K562 (cell line): ENCODE data around the gene TELO2. TPM values are rescaled to one million over a fixed set of nuclear protein-coding genes. Genes with fewer than 3 reads are reported as not detected.

Experiments
- CXXC5 ChIP-seq: fragments of 250-450 bp; sonication (Bioruptor Pico); IDR thresholded peaks from 2 replicates; pipeline ENCODE4 v1.8.0; 2022; ENCODE audit warnings: inconsistent platforms, mild to moderate bottlenecking, moderate library complexity
- E2F3 ChIP-seq: fragments of 250-450 bp; sonication (Bioruptor Pico); IDR thresholded peaks from 2 replicates; pipeline ENCODE4 v1.4.0; 2020; ENCODE audit warnings: mild to moderate bottlenecking
- ERF ChIP-seq: fragments of 450-650 bp; formaldehyde crosslinking; IDR thresholded peaks from 2 replicates; pipeline ENCODE4 v1.4.0; 2020; ENCODE audit warnings: mild to moderate bottlenecking, mixed read lengths
- ESRRA ChIP-seq: fragments of 450-650 bp; IDR thresholded peaks from 2 replicates; pipeline ENCODE4 v1.6.1; 2014; ENCODE audit warnings: low read depth, mild to moderate bottlenecking, moderate library complexity, borderline replicate concordance
- GABPA ChIP-seq: fragments of 200-800 bp; sonication (Bioruptor generic); conservative IDR thresholded peaks from 2 replicates; pipeline ENCODE4 v1.6.1; 2016; ENCODE audit warnings: low read depth, missing genetic modification characterization, missing compliant biosample characterization
- KLF1 ChIP-seq: fragments of 450-650 bp; IDR thresholded peaks from 2 replicates; pipeline ENCODE4 v1.6.1; 2016; ENCODE audit warnings: missing genetic modification characterization, missing compliant biosample characterization
- L3MBTL2 ChIP-seq: fragments of 450-650 bp; IDR thresholded peaks from 2 replicates; pipeline ENCODE4 v1.6.1; 2016; ENCODE audit warnings: mild to moderate bottlenecking, moderate library complexity
- MBD1 ChIP-seq: fragments of 250-450 bp; sonication (Bioruptor Pico); IDR thresholded peaks from 2 replicates; pipeline ENCODE4 v1.8.0; 2022; ENCODE audit warnings: inconsistent platforms
- MEF2A ChIP-seq: IDR thresholded peaks from 2 replicates; pipeline ENCODE4 v1.6.1; 2011; ENCODE audit warnings: low read depth, mild to moderate bottlenecking, low read length, moderate library complexity; ENCODE audit not compliant: control insufficient read depth
- MYC ChIP-seq, 2 experiments: fragments of 250-450 bp in 1 of 2; sonication (Bioruptor Pico) in 1 of 2; IDR thresholded peaks; 2 replicates each; pipeline versions ENCODE4 v1.5.1 to v1.6.1; 2012 to 2021; ENCODE audit warnings: low read depth in 2 of 2, borderline replicate concordance in 1 of 2, improper control_type of control experiment in 1 of 2, low read length in 1 of 2, mild to moderate bottlenecking in 1 of 2, moderate library complexity in 1 of 2
- MYNN ChIP-seq, 2 experiments: sonication (generic); formaldehyde crosslinking in 1 of 2; IDR thresholded peaks; 2 replicates each; pipeline versions ENCODE4 v1.5.0 to v1.6.1; 2016 to 2020; ENCODE audit warnings: antibody characterized with exemption in 1 of 2, missing genetic modification reagents in 1 of 2
- NCOA1 ChIP-seq: fragments of 450-650 bp; IDR thresholded peaks from 2 replicates; pipeline ENCODE4 v1.6.1; 2016; ENCODE audit warnings: low read depth
- SMC3 ChIP-seq: conservative IDR thresholded peaks from 2 replicates; pipeline ENCODE4 v1.6.1; 2011; ENCODE audit warnings: low read depth, low read length, improper control_type of control experiment; ENCODE audit not compliant: insufficient read depth
- SNRNP70 ChIP-seq: fragments of 200-400 bp; formaldehyde crosslinking; optimal IDR thresholded peaks from 2 replicates; pipeline ENCODE3; 2017; ENCODE audit warnings: low read depth, low read length
- ZNF197 ChIP-seq: fragments of 200-800 bp; sonication (Bioruptor generic); IDR thresholded peaks from 2 replicates; pipeline ENCODE4 v1.6.1; 2016; ENCODE audit warnings: low read depth, missing genetic modification characterization, missing compliant biosample characterization
- ZNF347 ChIP-seq: fragments of 450-650 bp; formaldehyde crosslinking; IDR thresholded peaks from 2 replicates; pipeline ENCODE4 v1.4.0; 2020; ENCODE audit warnings: low read depth, mild to moderate bottlenecking, moderate library complexity
- polyA plus RNA-seq, 8 experiments: library from polyadenylated mRNA; depleted of rRNA in 4 of 8; stranded (reverse) in 5 of 8; unstranded in 3 of 8; fragments of >200 nt; fragmentation: Nextera tagmentation in 2 of 8; fragmentation: Illumina TruSeq in 1 of 8; extraction: Ambion mirVana in 2 of 8; extraction: Trizol in 1 of 8; gene quantifications; 2 replicates each; pipeline versions ENCODE4 v1.2.1 to v1.2.3, GENCODE V29; 2011 to 2014; ENCODE audit warnings: inconsistent platforms in 1 of 8, missing spikeins in 1 of 8
- total RNA-seq, 7 experiments: library from RNA; depleted of rRNA in 6 of 7; stranded (reverse); fragments of >200 nt in 6 of 7; fragmentation: Illumina TruSeq in 2 of 7; extraction: Trizol in 2 of 7; gene quantifications; 2 replicates each; pipeline versions ENCODE4 v1.2.1 to v1.2.3, GENCODE V29; 2011 to 2021; ENCODE audit warnings: low replicate concordance in 1 of 7
- TF ChIP-seq, protein P1 (sequence below), 2 experiments: IDR thresholded peaks; 2 replicates each; pipeline ENCODE4 v1.6.1; 2011; ENCODE audit warnings: borderline replicate concordance in 1 of 2, control low read depth in 1 of 2, low read depth in 1 of 2, low read length in 1 of 2, mild to moderate bottlenecking in 1 of 2, mixed read lengths in 1 of 2, moderate library complexity in 1 of 2; ENCODE audit not compliant: insufficient read depth in 1 of 2, insufficient read length in 1 of 2, poor library complexity in 1 of 2, severe bottlenecking in 1 of 2; ENCODE audit errors: extremely low read depth in 1 of 2
- TF ChIP-seq, protein P2 (sequence below): fragments of 200-800 bp; sonication (Bioruptor generic); IDR thresholded peaks from 2 replicates; pipeline ENCODE4 v1.6.1; 2017; ENCODE audit warnings: missing genetic modification characterization, missing compliant biosample characterization
- TF ChIP-seq, protein P3 (sequence below), 3 experiments: IDR thresholded peaks in 2 of 3; conservative IDR thresholded peaks in 1 of 3; 2 replicates each; pipeline ENCODE4 v1.5.1; 2011 to 2012; ENCODE audit warnings: low read length in 3 of 3, mild to moderate bottlenecking in 3 of 3, control low read depth in 2 of 3, improper control_type of control experiment in 1 of 3, inconsistent platforms in 1 of 3, low read depth in 1 of 3, mixed read lengths in 1 of 3, moderate library complexity in 1 of 3; ENCODE audit not compliant: insufficient read depth in 2 of 3

Gene TELO2
- total and polyA plus RNA-seq, 9 of the 15 experiments (the other 6 are each of a cell fraction or from before 2014, with no cell fraction given): 0.51 to 91.8 (median 14.5) TPM

- TF ChIP-seq KLF1 (tag) (no peak), E2F3 (CRISPR knock-in tag) (no peak), MEF2A (peak; percentile 82; the same call in 1 of the 2 replicates), ERF (0 out of 2 replicates have a peak, but pooled peaks have one; percentile 19), NCOA1 (no peak), ZNF197 (CRISPR knock-in tag) (0 out of 2 replicates have a peak, but pooled peaks have one; percentile 27), ZNF347 (CRISPR knock-in tag) (no peak), CXXC5 (peak; percentile 24), SNRNP70 (no peak), ESRRA (no peak), GABPA (tag) (peak; percentile 74), MYC (IDR thresholded peaks at IDR 0.05; ENCODE audit: low read depth, low read length) (peak; percentile 62), MYC (CRISPR knock-in tag; IDR thresholded peaks at IDR 0.05; ENCODE audit: borderline replicate concordance, low read depth) (no peak), MYNN (IDR thresholded peaks at IDR 0.05) (0 out of 2 replicates have a peak, but pooled peaks have one; percentile 35), MYNN (CRISPR knock-in tag; IDR thresholded peaks at IDR 0.05) (no peak), MBD1 (CRISPR knock-in tag) (no peak), SMC3 (0 out of 2 replicates have a peak, but pooled peaks have one; percentile 12), L3MBTL2 (peak; percentile 75)
- TF ChIP-seq, protein P1, sequence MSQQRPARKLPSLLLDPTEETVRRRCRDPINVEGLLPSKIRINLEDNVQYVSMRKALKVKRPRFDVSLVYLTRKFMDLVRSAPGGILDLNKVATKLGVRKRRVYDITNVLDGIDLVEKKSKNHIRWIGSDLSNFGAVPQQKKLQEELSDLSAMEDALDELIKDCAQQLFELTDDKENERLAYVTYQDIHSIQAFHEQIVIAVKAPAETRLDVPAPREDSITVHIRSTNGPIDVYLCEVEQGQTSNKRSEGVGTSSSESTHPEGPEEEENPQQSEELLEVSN (IDR thresholded peaks at IDR 0.05; ENCODE audit: borderline replicate concordance in 1 of 2, extremely low read depth in 1 of 2, insufficient read depth in 1 of 2, insufficient read length in 1 of 2, low read depth in 1 of 2, low read length in 1 of 2, poor library complexity in 1 of 2, severe bottlenecking in 1 of 2): peak in 1 of 2 experiments; percentile 58
- TF ChIP-seq, protein P2, sequence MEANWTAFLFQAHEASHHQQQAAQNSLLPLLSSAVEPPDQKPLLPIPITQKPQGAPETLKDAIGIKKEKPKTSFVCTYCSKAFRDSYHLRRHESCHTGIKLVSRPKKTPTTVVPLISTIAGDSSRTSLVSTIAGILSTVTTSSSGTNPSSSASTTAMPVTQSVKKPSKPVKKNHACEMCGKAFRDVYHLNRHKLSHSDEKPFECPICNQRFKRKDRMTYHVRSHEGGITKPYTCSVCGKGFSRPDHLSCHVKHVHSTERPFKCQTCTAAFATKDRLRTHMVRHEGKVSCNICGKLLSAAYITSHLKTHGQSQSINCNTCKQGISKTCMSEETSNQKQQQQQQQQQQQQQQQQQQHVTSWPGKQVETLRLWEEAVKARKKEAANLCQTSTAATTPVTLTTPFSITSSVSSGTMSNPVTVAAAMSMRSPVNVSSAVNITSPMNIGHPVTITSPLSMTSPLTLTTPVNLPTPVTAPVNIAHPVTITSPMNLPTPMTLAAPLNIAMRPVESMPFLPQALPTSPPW: peak; percentile 76
- TF ChIP-seq, protein P3, sequence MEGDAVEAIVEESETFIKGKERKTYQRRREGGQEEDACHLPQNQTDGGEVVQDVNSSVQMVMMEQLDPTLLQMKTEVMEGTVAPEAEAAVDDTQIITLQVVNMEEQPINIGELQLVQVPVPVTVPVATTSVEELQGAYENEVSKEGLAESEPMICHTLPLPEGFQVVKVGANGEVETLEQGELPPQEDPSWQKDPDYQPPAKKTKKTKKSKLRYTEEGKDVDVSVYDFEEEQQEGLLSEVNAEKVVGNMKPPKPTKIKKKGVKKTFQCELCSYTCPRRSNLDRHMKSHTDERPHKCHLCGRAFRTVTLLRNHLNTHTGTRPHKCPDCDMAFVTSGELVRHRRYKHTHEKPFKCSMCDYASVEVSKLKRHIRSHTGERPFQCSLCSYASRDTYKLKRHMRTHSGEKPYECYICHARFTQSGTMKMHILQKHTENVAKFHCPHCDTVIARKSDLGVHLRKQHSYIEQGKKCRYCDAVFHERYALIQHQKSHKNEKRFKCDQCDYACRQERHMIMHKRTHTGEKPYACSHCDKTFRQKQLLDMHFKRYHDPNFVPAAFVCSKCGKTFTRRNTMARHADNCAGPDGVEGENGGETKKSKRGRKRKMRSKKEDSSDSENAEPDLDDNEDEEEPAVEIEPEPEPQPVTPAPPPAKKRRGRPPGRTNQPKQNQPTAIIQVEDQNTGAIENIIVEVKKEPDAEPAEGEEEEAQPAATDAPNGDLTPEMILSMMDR (IDR thresholded peaks at IDR 0.05 in 2 of 3, conservative IDR thresholded peaks at IDR 0.05 in 1 of 3; ENCODE audit: insufficient read depth in 2 of 3, low read depth in 1 of 3, low read length in 3 of 3): peak; percentile 35 to 53 (median 36); a peak in 3 of 6 replicates
Measured at GRCh38 chr16:1543085-1543896, 50.1 kb downstream of the TELO2 start (continued).
